SK-N-SH treated with all-trans-retinoic acid at 6 μM for 48 hours (cell line): ENCODE measurements around the gene AFTPH.

Source experiments
- ATAC-seq: fragments of 200-7000 bp; cut with Tn5 transposase; 3 replicates; pipeline ENCODE4 v1.9.1; 2020; ENCODE audit warnings: mild to moderate bottlenecking, moderate library complexity
- ARNTL ChIP-seq: fragments of 450-650 bp; formaldehyde crosslinking; IDR thresholded peaks from 2 replicates; pipeline ENCODE4 v1.5.0; 2020; ENCODE audit warnings: low read depth, mild to moderate bottlenecking, moderate library complexity, borderline replicate concordance
- CREB5 ChIP-seq: fragments of 250-450 bp; sonication (Bioruptor Pico); IDR thresholded peaks from 2 replicates; pipeline ENCODE4 v1.5.1; 2020; ENCODE audit warnings: low read depth, mild to moderate bottlenecking, moderate library complexity
- CSDC2 ChIP-seq: fragments of 250-450 bp; sonication (Bioruptor Pico); IDR thresholded peaks from 2 replicates; pipeline ENCODE4 v1.5.0; 2020; ENCODE audit warnings: mild to moderate bottlenecking, moderate library complexity
- CSRNP3 ChIP-seq: fragments of 250-450 bp; sonication (Bioruptor Pico); IDR thresholded peaks from 2 replicates; pipeline ENCODE4 v1.5.1; 2021; ENCODE audit warnings: mild to moderate bottlenecking, moderate library complexity
- ESRRG ChIP-seq: fragments of 250-450 bp; sonication (Bioruptor Pico); IDR thresholded peaks from 2 replicates; pipeline ENCODE4 v1.6.1; 2021; ENCODE audit warnings: mild to moderate bottlenecking
- GLIS3 ChIP-seq: fragments of 250-450 bp; sonication (Bioruptor Pico); IDR thresholded peaks from 2 replicates; pipeline ENCODE4 v1.5.0; 2020; ENCODE audit warnings: mild to moderate bottlenecking, moderate library complexity
- ISL1 ChIP-seq: fragments of 250-450 bp; sonication (Bioruptor Pico); IDR thresholded peaks from 2 replicates; pipeline ENCODE4 v2.1.2; 2022; ENCODE audit warnings: mild to moderate bottlenecking, moderate library complexity
- OSR1 ChIP-seq: fragments of 250-450 bp; sonication (Bioruptor Pico); IDR thresholded peaks from 2 replicates; pipeline ENCODE4 v1.8.0; 2022; ENCODE audit warnings: moderate library complexity, mild to moderate bottlenecking, inconsistent platforms
- PATZ1 ChIP-seq: fragments of 250-450 bp; sonication (Bioruptor Pico); IDR thresholded peaks from 2 replicates; pipeline ENCODE4 v1.8.0; 2020; ENCODE audit warnings: mild to moderate bottlenecking, moderate library complexity, borderline replicate concordance
- POU6F1 ChIP-seq: fragments of 250-450 bp; sonication (Bioruptor Pico); IDR thresholded peaks from 2 replicates; pipeline ENCODE4 v1.8.0; 2021; ENCODE audit warnings: low read depth, mild to moderate bottlenecking, moderate library complexity, borderline replicate concordance
- PPARA ChIP-seq: fragments of 250-450 bp; sonication (Bioruptor Pico); IDR thresholded peaks from 2 replicates; pipeline ENCODE4 v1.5.0; 2020; ENCODE audit warnings: mild to moderate bottlenecking, borderline replicate concordance
- RARB ChIP-seq: fragments of 250-450 bp; sonication (Bioruptor Pico); IDR thresholded peaks from 2 replicates; pipeline ENCODE4 v1.8.0; 2021; ENCODE audit warnings: mild to moderate bottlenecking, moderate library complexity
- SNAI2 ChIP-seq: fragments of 250-450 bp; sonication (Bioruptor Pico); IDR thresholded peaks from 2 replicates; pipeline ENCODE4 v1.5.0; 2020; ENCODE audit warnings: mild to moderate bottlenecking, moderate library complexity
- TCF4 ChIP-seq: fragments of 250-450 bp; sonication (Bioruptor Pico); IDR thresholded peaks from 2 replicates; pipeline ENCODE4 v1.8.0; 2021; ENCODE audit warnings: mild to moderate bottlenecking, moderate library complexity, borderline replicate concordance
- TSHZ2 ChIP-seq: fragments of 250-450 bp; sonication (Bioruptor Pico); IDR thresholded peaks from 2 replicates; pipeline ENCODE4 v1.5.0; 2020; ENCODE audit warnings: mild to moderate bottlenecking, moderate library complexity
- ZC3H10 ChIP-seq: fragments of 250-450 bp; sonication (Bioruptor Pico); IDR thresholded peaks from 2 replicates; pipeline ENCODE4 v1.5.1; 2021; ENCODE audit warnings: mild to moderate bottlenecking, moderate library complexity
- ZFP30 ChIP-seq: fragments of 450-650 bp; formaldehyde crosslinking; IDR thresholded peaks from 2 replicates; pipeline ENCODE4 v1.5.0; 2022; ENCODE audit warnings: mild to moderate bottlenecking, moderate library complexity
- ZNF565 ChIP-seq: fragments of 450-650 bp; formaldehyde crosslinking; conservative IDR thresholded peaks from 2 replicates; pipeline ENCODE4 v1.5.0; 2020; ENCODE audit warnings: low read depth, mild to moderate bottlenecking, moderate library complexity
- ZNF70 ChIP-seq: fragments of 450-650 bp; formaldehyde crosslinking; IDR thresholded peaks from 2 replicates; pipeline ENCODE4 v1.5.0; 2020; ENCODE audit warnings: mild to moderate bottlenecking, moderate library complexity
- ZNF8 ChIP-seq: fragments of 450-650 bp; formaldehyde crosslinking; IDR thresholded peaks from 2 replicates; pipeline ENCODE4 v1.5.0; 2020; ENCODE audit warnings: mild to moderate bottlenecking, moderate library complexity

Gene AFTPH

GRCh38 chr2:64604155-64604554, 80.0 kb downstream of the AFTPH start:
- ATAC-seq, result no peak
- TF ChIP-seq ZFP30 (CRISPR knock-in tag), result no peak
- no peak for TF ChIP-seq ISL1 (CRISPR knock-in tag)
- no peak for TF ChIP-seq POU6F1 (CRISPR knock-in tag)
- TF ChIP-seq ZNF70 (CRISPR knock-in tag), result no peak
- TF ChIP-seq ARNTL, result no peak
- no peak for TF ChIP-seq PPARA (CRISPR knock-in tag)

- ATAC-seq, result peak; percentile 62; the same call in 2 of the 3 replicates
- no peak for TF ChIP-seq TSHZ2 (CRISPR knock-in tag)
- TF ChIP-seq PPARA (CRISPR knock-in tag), result no peak
- TF ChIP-seq CSRNP3, result no peak
- TF ChIP-seq ESRRG, result no peak
- no peak for TF ChIP-seq ARNTL
- no peak for TF ChIP-seq ZNF8 (CRISPR knock-in tag)
- TF ChIP-seq PATZ1, result no peak
- TF ChIP-seq CSDC2, result no peak
- TF ChIP-seq CREB5 (CRISPR knock-in tag), result no peak
- TF ChIP-seq RARB (CRISPR knock-in tag), result no peak
- no peak for TF ChIP-seq POU6F1 (CRISPR knock-in tag)
- TF ChIP-seq GLIS3 (CRISPR knock-in tag), result no peak
- TF ChIP-seq ZNF565 (CRISPR knock-in tag), result no peak
- TF ChIP-seq ISL1 (CRISPR knock-in tag), result no peak
- TF ChIP-seq ZNF70 (CRISPR knock-in tag), result no peak
- no peak for TF ChIP-seq ZC3H10
- no peak for TF ChIP-seq TCF4
- TF ChIP-seq OSR1 (CRISPR knock-in tag), result no peak
- TF ChIP-seq, all 23 proteins: peak for 0
Observed at GRCh38 chr2:64605026-64605471, 80.9 kb downstream of the AFTPH start.

GRCh38 chr2:64605991-64606478, 81.9 kb downstream of the AFTPH start:
- no peak for ATAC-seq
- TF ChIP-seq OSR1 (CRISPR knock-in tag), result no peak
- no peak for TF ChIP-seq TSHZ2 (CRISPR knock-in tag)
- TF ChIP-seq CSRNP3, result no peak
- no peak for TF ChIP-seq PPARA (CRISPR knock-in tag)
- TF ChIP-seq RARB (CRISPR knock-in tag), result no peak
- TF ChIP-seq SNAI2 (CRISPR knock-in tag), result no peak
- no peak for TF ChIP-seq CREB5 (CRISPR knock-in tag)
- TF ChIP-seq ZNF565 (CRISPR knock-in tag), result no peak
- no peak for TF ChIP-seq ZFP30 (CRISPR knock-in tag)
